ENCODE data around the gene PRKCE.

- no peak for TF ChIP-seq CTCF (IDR thresholded peaks at IDR 0.05; ENCODE audit: control extremely low read depth in 1 of 3, insufficient read depth in 1 of 3, low read depth in 1 of 3, low read length in 3 of 3)
- no peak for TF ChIP-seq YY1 (IDR thresholded peaks at IDR 0.05; ENCODE audit: low read depth, low read length)
- TF ChIP-seq POLR2A (IDR thresholded peaks at IDR 0.05; ENCODE audit: control extremely low read depth in 1 of 2, low read depth in 2 of 2, low read length in 2 of 2), result no peak
- TF ChIP-seq EP300 (IDR thresholded peaks at IDR 0.05; ENCODE audit: borderline replicate concordance in 1 of 2, low read depth in 2 of 2, low read length in 2 of 2), result no peak
- TF ChIP-seq BACH1 (IDR thresholded peaks at IDR 0.05; ENCODE audit: low read length), result no peak
- no peak for TF ChIP-seq TEAD4 (IDR thresholded peaks at IDR 0.05; ENCODE audit: low read depth, low read length)
- TF ChIP-seq CREB1 (IDR thresholded peaks at IDR 0.05), result no peak
- TF ChIP-seq SUZ12 (IDR thresholded peaks at IDR 0.05; ENCODE audit: low read length), result no peak
- TF ChIP-seq CEBPB (IDR thresholded peaks at IDR 0.05; ENCODE audit: low read depth, low read length), result no peak
These were observed 111.8 kb downstream of the PRKCE start for GRCh38 chr2:45763255-45763654.
